Effector CD4-positive, alpha-beta T cell (primary cell): ENCODE data around the gene LKAAEAR1. TPM values are rescaled to one million over a fixed set of nuclear protein-coding genes. Genes with fewer than 3 reads are reported as not detected.
"Not testable (repeated sequence)": the region's sequence is repeated elsewhere in the genome, so short reads cannot be mapped to it uniquely, and the experiment has no call there.

Experiments
- DNase-seq: peaks from one replicate; pipeline ENCODE4 v3.0.0-alpha.2; 2020
- total RNA-seq: gene quantifications from one replicate; lab custom pipeline; 2026; lab: John Stamatoyannopoulos, UW

LKAAEAR1 gene, protein sequence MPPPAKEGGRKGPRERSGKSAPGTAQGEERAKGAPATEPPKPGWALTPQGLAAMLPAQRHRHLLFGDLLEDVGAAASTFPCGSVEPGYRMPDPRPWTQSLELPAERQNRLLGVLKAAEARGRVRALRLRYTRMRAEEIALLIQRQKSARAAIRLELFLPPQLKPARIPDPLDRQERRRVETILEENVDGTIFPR
- total RNA-seq, result not detected

DNA sequence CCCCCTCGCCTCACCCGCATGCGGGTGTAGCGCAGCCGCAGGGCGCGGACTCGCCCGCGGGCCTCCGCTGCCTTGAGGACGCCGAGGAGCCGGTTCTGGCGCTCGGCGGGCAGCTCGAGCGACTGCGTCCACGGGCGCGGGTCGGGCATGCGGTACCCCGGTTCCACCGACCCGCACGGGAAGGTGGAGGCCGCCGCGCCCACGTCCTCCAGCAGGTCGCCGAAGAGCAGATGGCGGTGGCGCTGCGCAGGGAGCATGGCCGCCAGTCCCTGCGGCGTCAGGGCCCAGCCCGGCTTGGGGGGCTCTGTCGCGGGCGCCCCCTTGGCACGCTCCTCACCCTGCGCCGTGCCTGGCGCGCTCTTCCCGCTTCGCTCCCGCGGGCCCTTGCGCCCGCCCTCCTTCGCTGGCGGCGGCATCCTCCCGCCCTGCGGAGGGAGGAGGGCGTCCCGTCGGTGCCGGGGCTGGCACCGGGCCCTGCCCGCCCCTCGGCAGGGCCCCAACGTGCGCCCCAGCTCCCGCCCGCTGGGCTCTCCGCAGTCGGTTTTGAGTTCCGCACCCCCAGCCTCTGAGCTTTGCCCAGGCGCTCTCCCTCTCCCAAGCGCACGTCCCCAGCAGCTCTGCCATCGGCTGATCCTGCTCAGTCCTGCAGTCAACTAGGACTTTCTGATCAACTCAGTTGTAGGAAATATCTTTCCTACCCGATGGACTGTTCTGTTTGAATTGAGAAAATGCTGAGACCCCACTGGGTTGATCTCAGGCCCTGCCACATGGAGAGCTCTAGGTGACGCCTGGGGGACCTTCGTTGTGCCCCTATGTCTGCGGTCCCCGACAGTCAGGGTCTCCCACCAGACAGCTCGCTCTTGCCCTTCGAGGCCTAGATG lies at the start of gene LKAAEAR1:
Gene LKAAEAR1 (minus strand): TSS at position 595 of the 881 bp plus-strand sequence. CDS start 179 bp downstream, at position 416.
- DNase-seq, result no peak

DNA sequence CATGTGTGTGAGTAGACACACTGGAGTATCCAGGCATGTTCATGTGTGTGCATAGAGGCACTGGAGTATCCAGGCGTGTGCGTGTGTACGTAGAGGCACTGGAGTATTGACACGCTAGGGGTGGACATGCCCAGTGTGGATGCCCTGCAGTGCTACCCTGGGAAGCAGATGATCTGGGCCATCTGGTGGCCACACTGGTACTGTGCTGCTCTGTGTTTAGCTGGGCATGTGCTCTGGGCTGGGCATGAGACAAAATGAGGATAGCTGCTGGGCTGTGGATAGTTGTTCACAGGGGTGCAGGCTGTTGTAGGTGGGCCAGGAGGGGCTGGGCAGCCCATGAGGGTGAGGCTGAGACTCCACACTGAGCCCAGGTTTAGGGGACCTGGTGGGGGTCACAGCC lies 47.2 kb upstream of the LKAAEAR1 start:
- no peak for DNase-seq

DNA sequence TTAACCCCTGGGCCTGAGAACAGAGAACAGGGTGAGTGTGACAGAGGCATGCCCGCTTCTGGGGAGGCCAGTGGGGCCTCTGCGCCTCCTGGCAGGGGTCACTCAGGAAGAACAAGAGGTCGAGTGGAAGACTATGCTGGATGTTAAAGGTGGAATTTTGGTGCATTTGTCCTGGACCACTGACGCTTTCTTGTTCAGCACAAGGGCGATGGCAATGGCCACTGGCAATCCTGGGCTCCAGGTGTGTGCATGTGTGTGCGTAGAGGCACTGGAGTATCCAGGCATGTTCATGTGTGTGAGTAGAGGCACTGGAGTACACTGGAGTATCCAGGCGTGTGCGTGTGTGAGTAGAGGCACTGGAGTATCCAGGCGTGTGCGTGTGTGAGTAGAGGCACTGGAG lies 46.7 kb upstream of the LKAAEAR1 start:
- no peak for DNase-seq

DNA sequence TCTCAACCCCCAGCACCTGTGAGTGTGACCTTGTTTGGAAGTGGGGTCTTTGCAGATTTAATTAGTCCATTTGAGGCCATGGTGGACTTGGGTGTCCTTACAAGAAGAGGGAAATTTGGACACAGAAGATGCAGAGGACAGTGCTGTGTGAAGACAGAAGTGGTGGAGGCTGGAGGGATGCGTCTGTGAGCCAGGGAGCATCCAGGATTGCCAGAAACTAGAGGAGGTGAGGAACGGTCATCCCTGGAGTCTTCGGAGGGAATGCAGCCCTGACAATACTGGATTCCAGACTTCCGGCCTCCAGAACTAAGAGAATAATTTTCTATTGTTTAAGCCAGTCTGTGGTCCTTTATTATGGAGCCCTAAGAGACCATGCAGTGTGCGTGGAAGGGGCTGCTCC lies 46.1 kb upstream of the LKAAEAR1 start:
- no peak for DNase-seq

DNA sequence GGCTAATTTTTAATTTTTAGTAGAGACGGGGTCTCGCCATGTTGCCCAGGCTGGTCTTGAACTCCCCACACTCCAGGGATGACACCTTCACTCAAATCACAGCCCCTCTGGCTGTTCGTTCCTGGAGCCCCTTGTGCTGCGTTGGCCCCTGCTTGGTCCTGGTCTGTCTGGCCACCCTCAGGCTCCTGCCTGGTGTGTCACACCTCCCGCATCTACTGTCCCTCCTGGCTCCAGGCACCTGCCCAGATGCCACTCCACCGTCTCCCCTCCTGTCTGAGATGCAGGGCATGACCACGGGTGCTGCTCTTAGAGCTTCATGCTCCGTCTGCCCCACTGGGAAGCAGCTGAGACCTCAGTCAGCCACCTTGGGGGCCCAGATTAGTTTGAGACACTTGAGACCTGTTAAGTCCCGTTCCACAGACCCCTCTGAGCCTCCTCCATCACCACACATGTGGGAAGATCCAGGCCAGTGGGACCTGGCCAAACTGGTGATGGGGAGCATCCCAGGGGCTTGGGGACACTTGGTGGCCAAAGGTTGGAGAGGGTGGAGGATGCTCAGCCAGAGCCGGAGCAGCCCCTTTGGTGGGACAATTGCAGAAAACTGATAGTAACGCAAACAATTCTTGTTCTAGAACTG lies 45.1 kb upstream of the LKAAEAR1 start:
- DNase-seq, result no peak

DNA sequence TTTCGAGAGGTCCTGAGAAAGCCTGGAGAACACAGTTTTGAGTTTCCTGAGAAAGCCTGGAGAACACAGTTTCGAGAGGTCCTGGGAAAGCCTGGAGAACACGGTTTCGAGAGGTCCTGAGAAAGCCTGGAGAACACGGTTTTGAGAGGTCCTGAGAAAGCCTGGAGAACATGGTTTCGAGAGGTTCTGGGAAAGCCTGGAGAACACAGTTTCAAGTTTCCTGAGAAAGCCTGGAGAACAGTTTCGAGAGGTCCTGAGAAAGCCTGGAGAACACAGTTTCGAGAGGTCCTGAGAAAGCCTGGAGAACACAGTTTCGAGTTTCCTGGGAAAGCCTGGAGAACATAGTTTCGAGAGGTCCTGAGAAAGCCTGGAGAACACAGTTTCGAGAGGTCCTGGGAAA lies 39.3 kb upstream of the LKAAEAR1 start:
- not testable (repeated sequence) for DNase-seq

DNA sequence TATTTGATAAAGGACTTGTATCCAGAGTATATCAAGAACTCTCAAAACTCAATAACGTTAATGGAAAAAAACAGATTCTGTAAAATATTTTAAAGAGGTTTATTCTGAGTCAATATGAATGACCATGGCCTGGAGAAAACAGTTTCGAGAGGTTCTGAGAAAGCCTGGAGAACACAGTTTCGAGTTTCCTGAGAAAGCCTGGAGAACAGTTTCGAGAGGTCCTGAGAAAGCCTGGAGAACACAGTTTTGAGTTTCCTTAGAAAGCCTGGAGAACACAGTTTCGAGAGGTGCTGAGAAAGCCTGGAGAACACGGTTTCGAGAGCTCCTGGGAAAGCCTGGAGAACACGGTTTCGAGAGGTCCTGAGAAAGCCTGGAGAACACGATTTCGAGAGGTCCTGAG lies 38.7 kb upstream of the LKAAEAR1 start:
- not testable (repeated sequence) for DNase-seq

DNA sequence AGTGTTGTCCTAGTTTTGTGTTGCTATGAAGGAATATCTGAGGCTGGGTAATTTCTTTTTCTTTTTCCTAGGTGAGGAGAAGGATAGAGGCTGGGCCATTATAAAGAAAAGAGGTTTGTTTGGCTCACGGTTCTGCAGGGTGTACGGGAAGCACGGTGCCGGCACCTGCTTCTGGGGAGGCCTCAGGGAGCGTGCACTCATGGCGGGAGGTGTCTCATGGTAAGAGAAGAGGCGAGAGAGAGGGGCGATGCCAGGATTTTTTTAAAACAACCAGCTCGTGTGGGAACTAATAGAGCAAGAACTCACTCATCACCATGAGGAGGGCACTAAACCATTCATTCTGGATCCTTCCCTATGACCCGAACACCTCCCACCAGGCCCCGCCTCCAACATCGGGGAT lies 37.4 kb upstream of the LKAAEAR1 start:
- DNase-seq, result no peak

DNA sequence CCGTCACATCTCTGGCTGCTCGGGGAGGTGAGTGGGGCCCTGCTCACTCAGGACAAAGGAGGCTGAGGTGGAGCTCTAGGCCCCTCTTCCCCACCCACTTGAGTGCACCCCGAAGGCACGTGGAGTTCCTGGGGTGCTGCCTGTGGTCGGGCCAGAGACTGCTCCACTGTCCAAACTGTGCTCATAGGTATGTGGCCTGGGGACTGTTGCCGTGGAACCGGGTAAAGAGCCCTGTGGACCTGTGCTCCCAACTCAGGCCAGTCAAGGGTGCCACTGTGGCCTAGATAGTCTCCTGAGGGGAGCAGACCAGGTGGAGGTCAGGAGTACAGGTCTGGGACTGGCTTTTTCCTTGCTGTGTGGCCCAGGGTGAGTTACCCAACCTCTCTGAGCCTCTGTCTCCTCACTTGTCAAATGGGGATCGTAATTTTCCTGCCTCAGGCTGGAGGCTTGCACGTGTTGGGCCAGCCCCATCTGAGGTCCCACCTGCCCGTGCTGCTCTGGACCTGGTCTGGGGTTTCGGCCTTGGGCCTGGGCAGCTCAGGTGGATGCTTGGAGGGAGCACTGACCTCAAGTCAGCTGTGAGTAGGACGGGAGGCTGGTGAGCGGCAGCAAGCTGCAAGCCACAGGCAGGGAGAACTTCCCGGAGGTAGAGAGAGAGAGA lies 35.6 kb upstream of the LKAAEAR1 start:
- DNase-seq, result no peak

DNA sequence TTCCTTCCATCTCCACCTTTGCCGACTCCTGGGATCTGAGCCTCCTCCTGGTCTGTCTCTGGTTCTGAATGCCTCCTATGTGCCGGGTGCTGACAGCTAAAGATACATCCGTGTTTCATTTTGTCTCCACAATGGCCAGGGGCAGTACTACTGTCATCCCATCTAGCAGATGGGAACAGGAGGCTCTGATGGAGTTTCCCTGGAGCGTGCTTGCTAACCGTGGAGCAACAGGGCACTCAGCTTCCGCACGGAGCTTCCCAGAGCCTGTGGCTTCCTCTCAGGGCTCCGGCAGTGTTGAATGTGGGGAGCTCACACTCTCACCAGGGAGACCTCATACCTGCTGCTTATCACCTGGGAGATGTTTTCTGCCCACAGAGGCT lies 35.1 kb upstream of the LKAAEAR1 start:
- DNase-seq, result no peak

DNA sequence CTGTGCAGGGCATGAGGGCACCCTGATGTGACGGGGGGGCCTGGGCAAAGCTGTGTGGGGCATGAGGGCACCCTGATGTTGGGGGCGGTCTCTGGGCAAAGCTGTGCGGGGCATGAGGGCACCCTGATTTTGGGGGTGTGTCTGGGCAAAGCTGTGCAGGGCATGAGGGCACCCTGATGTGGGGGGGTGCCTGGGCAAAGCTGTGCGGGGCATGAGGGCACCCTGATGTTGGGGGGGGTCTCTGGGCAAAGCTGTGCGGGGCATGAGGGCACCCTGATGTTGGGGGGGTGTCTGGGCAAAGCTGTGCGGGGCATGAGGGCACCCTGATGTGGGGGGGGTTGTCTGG lies 33.2 kb upstream of the LKAAEAR1 start:
- DNase-seq, result not testable (repeated sequence)

DNA sequence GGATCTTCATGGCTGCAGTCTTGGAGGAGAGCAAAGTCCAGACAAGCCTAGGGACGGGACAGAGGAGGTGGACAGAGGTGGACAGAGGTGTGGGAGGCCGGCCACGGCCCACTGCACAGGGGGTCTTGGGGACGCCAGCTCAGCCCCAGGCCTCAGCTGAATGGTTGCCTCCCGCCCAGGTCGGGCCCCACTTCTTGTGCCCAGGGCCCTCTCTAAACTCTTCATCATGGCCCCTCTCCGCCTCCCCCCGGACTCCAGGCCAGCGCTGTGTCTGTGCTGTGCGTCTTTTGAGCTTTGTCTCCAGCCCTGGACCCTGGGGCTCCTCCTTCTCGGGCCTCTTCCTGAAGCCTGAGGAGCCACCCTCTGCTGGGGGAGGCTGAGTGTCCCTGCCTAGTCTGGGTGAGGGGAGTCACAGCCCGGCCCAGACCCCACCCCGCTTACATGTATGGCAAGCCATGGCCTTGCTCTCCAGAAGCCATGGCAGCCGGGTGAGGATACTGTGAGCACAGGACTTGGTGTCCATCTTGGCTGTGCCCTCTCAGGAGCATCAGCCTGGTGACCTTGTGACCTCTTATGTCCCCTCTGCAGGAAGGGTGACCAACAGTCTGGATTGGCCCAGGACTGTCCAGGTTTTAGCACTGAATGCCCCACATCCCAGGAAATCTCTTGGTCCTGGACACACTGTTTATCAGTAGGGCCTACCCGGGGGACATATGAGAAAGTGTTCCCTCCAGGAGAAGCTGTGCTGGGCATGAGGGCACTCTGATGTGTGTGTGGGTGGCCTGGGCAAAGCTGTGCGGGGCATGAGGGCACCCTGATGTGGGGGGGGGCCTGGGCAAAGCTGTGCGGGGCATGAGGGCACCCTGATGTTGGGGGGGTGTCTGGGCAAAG lies 32.6 kb upstream of the LKAAEAR1 start:
- DNase-seq, result no peak

DNA sequence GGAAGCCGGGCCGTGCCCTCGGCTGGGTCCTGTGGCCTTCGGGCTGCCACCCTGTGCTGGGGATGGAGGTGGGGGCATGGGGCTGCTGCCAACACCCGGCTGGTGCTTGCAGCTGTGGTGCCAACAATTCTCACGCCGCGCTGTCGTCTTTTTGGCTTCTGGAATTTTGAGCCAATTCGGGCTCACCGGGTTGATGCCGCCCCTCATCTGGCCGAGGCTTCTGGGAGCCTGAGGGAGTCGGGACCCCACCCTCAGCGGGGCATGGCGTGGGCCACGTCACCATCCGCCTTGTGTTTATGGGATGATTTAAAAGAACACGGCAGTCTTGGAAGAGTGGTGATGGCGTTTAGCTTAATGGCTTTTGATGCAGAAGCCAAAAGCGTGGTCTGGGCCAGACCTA lies 31.8 kb upstream of the LKAAEAR1 start:
- no peak for DNase-seq

DNA sequence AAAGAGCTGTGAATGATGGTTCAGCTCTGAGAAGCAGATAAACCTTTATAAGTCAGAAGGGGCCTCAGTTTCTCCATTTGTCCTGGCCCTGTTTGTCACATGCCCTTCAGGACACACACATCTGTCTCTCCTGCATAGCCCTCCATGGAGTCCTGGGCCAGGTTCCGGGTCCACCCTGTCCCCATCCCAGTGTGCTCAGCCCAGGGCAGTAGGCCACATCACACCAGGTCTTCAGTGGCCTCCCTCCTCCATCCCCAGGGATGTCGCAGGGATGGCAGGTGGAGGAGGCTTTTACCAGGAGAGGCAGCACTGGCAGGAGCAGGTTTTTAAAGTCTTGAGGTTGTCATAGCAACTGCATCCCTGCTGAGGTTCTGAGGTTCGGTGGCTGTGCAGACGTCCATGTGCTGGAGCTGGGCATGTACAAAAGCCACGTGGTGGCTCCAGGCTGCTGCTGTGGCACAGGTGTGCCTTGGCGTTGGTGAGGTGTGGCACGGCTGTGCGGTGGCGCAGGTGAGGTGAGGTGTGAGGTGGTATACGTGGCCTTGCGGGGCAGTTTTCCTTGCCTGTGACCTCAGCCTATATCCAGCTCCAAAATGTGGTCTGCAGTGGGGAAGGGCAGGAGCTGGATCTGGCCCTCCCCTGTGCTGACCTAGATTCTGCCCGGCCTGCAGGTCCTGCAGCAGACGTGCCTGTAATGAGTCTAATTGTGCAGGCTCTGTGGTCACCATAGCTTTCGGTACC lies 31.1 kb upstream of the LKAAEAR1 start:
- no peak for DNase-seq

DNA sequence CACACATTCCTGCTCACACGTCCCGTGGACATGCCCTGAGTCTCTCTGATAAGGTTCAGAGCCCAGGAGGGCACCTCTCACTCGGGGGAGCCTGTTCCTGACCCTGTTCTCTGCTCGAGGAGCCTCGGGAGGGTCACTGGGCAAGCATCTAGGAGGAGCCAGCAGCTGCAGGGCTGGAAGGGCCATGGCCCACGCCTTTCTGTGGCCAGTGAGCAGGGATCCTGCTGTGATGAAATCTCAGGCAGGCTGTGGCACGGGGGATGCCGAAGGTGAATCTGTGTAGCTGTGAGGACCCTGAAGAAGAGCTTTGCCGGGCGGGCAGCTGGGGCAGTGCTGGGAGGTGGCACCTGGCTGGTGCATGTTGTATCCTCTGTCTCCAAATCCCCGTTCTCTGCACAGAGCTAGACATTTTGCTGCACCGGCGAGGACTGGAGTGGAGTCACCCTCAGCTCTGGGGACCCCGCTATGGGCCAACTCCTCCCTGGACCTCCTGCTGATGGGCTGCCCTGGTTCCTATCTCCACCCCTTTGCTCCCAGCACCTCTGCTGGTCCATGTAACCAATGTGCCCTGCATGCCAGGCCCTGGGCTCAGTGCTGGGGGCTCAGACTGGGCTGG lies 30.3 kb upstream of the LKAAEAR1 start:
- DNase-seq, result no peak

DNA sequence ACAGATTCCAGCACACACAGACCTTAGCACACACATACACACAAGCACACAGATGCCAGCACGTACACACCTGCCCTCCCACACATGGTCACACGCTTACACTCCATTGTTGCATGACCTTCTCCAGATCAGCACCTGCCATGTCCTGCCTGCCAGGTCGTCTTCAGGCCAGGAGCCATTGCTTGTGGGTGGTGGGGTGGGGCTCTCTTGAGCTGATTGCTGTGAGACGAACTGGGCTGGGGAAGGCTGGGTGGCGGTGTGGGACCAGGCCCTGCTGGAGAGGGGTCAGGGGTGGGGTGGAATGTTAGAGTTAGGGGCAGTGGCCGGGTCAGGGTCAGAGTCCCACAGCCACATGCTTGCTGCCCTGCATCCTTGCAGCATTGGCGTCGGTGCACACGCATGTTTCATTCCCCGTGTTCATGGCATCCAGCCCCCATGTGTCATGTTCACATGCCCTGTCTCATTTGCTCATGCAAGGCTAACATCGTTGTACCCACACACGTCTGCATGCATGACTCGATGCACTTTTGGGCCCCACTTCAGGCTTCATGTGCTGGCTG lies 29.7 kb upstream of the LKAAEAR1 start:
- no peak for DNase-seq

DNA sequence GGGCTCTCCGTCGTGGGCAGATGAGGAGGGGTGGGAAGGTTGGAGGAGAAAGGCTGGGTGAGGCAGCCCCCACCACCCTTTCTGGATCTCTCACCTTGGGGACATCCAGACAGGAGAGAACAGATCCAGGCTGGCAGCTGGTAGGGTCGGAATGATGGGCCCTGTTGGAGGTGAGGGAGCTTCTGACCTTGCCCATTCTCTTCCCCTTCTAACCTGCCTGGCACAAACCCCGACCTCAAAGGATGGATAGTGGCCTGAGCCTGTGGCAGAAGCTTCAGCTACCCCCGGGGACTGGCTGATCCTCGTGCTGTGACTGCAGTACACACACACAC lies 29.2 kb upstream of the LKAAEAR1 start:
- DNase-seq, result no peak

DNA sequence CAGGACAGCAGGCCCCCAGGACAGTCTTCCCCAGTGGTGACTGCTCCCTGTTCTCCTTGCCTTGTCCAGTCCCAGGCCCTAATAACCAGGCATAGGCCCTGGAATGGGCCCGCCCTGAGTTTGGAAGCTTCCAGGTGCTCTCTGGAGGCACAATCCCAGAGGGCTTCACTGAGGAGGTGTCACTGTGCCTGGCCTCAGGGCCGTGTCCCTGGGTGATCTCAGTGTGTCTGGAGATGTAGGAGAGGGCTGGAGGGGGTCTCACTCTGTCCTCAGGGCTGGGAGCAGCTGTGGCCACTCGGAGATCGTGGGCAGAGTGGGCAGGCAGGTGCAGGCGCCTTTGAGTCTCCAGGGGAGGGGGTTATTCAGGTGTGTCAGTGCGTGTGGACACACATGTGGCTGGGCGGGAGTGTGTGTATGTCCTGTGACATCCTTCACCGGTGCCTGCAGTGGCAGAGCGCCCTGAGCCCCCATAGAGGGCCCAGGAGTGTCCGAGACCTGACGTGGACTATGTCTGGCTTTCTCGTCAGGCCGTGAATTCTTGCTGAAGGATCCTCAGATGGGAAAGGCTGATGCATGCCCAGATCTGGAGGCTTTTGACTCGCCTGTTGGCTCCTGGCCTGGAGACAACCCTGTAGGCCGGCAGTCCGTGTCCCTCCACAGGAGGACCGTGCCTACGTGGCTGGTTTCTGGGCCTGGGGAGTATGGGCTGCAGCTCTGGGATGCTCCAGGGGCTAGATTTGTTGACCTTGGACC lies 28.7 kb upstream of the LKAAEAR1 start:
- DNase-seq, result no peak

DNA sequence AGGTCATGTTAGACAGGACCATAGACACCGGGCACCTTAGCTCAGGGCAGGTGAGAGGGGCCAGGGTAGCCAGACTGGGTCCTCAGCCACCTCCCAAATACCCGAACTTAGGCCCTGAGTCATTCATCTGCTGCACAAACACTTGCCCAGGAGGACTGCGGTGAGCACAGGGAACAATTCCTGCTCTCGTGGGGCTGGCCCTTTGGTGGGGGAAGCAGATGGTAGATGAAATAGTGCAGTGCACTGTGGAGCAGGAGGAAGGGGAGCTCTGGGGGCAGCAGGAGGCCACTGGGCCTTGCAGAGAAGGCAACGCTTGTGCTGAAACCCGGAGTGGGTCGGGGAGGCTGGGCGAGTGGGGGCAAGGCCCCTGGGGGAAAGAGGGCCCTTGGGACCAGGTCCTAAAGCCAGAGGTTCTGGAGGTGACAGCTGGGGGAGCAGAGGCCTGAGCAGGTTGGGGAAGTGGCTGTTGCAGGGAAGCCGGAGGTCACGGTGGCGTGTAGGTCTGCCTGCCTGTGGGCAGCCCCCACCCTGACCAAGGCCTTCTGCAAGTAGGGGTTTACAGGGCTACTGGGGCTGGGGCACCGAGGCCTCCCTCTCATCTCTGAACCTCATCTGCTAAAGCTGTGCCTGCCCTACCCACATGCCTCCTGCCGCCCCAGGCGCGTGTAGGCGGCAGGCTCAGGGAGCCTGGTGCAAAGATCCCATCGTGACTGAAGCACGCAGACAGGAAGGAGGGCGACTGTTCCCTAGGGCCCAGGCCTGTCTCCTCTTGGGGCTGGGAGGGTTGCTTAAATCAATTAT lies 27.8 kb upstream of the LKAAEAR1 start:
- no peak for DNase-seq
